Aorta (tissue), 5 donors: ENCODE results near the gene PTPN1. TPM values are rescaled to one million over a fixed set of nuclear protein-coding genes. Genes with fewer than 3 reads are reported as not detected.
A peak's percentile ranks its signal among the peaks of the same experiment; 100 is the strongest.

Experiments
- ATAC-seq: fragments of 200-7000 bp; cut with Tn5 transposase; one replicate; pipeline ENCODE4 v1.9.1; 2022; ENCODE audit warnings: moderate library complexity; ENCODE audit not compliant: low FRiP score
- DNase-seq, 2 donors: peaks; one replicate each; pipeline ENCODE4 v3.0.0-alpha.2; 2020
- H3K27ac ChIP-seq, 2 donors: one replicate each; pipeline ENCODE4 v1.5.1; 2013; ENCODE audit warnings: low read length in 2 of 2, mild to moderate bottlenecking in 2 of 2, moderate library complexity in 2 of 2, control low read depth in 1 of 2, inconsistent platforms in 1 of 2, low read depth in 1 of 2
- H3K27me3 ChIP-seq, 2 donors: one replicate each; pipeline ENCODE4 v1.6.1; 2013; ENCODE audit warnings: control low read depth in 1 of 2, low read length in 1 of 2, mild to moderate bottlenecking in 1 of 2, moderate library complexity in 1 of 2; ENCODE audit not compliant: insufficient read depth in 2 of 2, control insufficient read depth in 1 of 2
- H3K36me3 ChIP-seq, 2 donors: one replicate each; pipeline ENCODE4 v1.6.1; 2013; ENCODE audit warnings: control low read depth in 1 of 2, low read length in 1 of 2, mild to moderate bottlenecking in 1 of 2; ENCODE audit not compliant: insufficient read depth in 2 of 2, control insufficient read depth in 1 of 2
- H3K4me1 ChIP-seq, 2 donors: one replicate each; pipeline ENCODE4 v1.6.1; 2013; ENCODE audit warnings: low read length in 2 of 2, control low read depth in 1 of 2, mild to moderate bottlenecking in 1 of 2, moderate library complexity in 1 of 2; ENCODE audit not compliant: insufficient read depth in 2 of 2, control insufficient read depth in 1 of 2
- H3K4me3 ChIP-seq, 2 donors: one replicate each; pipeline ENCODE4 v1.5.1; 2013; ENCODE audit warnings: low read length in 2 of 2, control low read depth in 1 of 2, mild to moderate bottlenecking in 1 of 2
- H3K9me3 ChIP-seq: one replicate; pipeline ENCODE4 v1.6.1; 2013; ENCODE audit warnings: mild to moderate bottlenecking, low read length; ENCODE audit not compliant: control insufficient read depth
- WGBS, 2 donors: extraction: QIAGEN DNeasy Blood & Tissue Kit; methylation state at CpG; one replicate each; pipeline ENCODE4 v1.1.7; 2013; 5-methylcytosine and 5-hydroxymethylcytosine counted together
- intact Hi-C, 2 donors: fragments of 100-400 bp; cut with DNase I; formaldehyde crosslinking; loops; one replicate each; pipeline versions ENCODE4 v1.14.2 to v1.15.0; 2022
- polyA plus RNA-seq, 2 donors: library from polyadenylated mRNA; stranded (reverse); fragments of 200-250 nt; gene quantifications; one replicate each; pipeline ENCODE4 v1.2.3, GENCODE V29; 2013
- total RNA-seq, 2 donors: library from RNA; stranded (reverse); fragmentation: NEBNext Ultra II Directional; extraction: Animal tissue kit (Norgen Biotek cat#: 25700); gene quantifications; one replicate each; pipeline ENCODE4 v1.2.1, GENCODE V29; 2021
- donor health status: healthy with polysubstance abuse.
- donor health status: Bipolar disorder and iron deficiency.
- donor health status: DM: no; HTN: no; CAD: no.
- donor health status: DM: no; HTN: no; CAD: no.
- donor health status: DM: yes; HTN: yes; CAD: no.

The PTPN1 gene
- total and polyA plus RNA-seq, 4 donors = 17.7 to 51.6 (median 25.5) TPM

- ATAC-seq (no peak), DNase-seq (no peak)
- no peak overlapping the region for H3K4me3 ChIP-seq
- no peaks in the 10 kb centered on the region for H3K9me3 ChIP-seq
- 92 to 94% methylated on average over 12 of the region's 12 CpGs for WGBS, 2 donors
- no peaks in the 10 kb centered on the region for H3K4me1 ChIP-seq
- no peak overlapping the region for H3K27ac ChIP-seq
- intact Hi-C loops = no loop called here
- no peaks in the 10 kb centered on the region for H3K36me3 ChIP-seq
- no peaks in the 10 kb centered on the region for H3K27me3 ChIP-seq
Measured at GRCh38 chr20:50604451-50604850, 94.3 kb downstream of the PTPN1 start.

GRCh38 chr20:50605136-50605535 lies 95.0 kb downstream of the PTPN1 start:
- no peaks in the 10 kb centered on the region for H3K27me3 ChIP-seq
- 92 to 95% methylated on average over 5 of the region's 5 CpGs for WGBS, 2 donors
- H3K9me3 ChIP-seq = no peaks in the 10 kb centered on the region

GRCh38 chr20:50607436-50607835 lies 97.3 kb downstream of the PTPN1 start:
- WGBS, 2 donors = 90 to 95% methylated on average over 9 of the region's 9 CpGs
- Histone ChIP-seq H3K27me3 (no peaks in the 10 kb centered on the region), H3K4me1 (no peaks in the 10 kb centered on the region), H3K4me3 (no peak overlapping the region), H3K9me3 (no peaks in the 10 kb centered on the region), H3K36me3 (no peaks in the 10 kb centered on the region), H3K27ac (no peak overlapping the region)
- intact Hi-C loops = no loop called here
- ATAC-seq (no peak), DNase-seq (no peak)

More at GRCh38 chr20:50605136-50605535, 95.0 kb downstream of the PTPN1 start:
- Histone ChIP-seq H3K27ac (no peak overlapping the region), H3K4me3 (no peak overlapping the region), H3K36me3 (no peaks in the 10 kb centered on the region), H3K4me1 (no peaks in the 10 kb centered on the region)
- DNase-seq = no peak
- no peak for ATAC-seq
- intact Hi-C loops = no loop called here

- Histone ChIP-seq H3K27ac (no peak overlapping the region), H3K27me3 (no peaks in the 10 kb centered on the region), H3K4me3 (no peak overlapping the region), H3K4me1 (no peaks in the 10 kb centered on the region), H3K36me3 (no peaks in the 10 kb centered on the region), H3K9me3 (no peaks in the 10 kb centered on the region)
- 92 to 94% methylated on average over 32 of the region's 32 CpGs for WGBS, 2 donors
- no peak for DNase-seq
- intact Hi-C loops = no loop called here
- ATAC-seq = no peak
Measured at GRCh38 chr20:50607850-50608749, 97.9 kb downstream of the PTPN1 start.

GRCh38 chr20:50608750-50609104 lies 98.5 kb downstream of the PTPN1 start:
- Histone ChIP-seq H3K4me1 (no peaks in the 10 kb centered on the region), H3K36me3 (no peaks in the 10 kb centered on the region), H3K27ac (no peak overlapping the region), H3K27me3 (no peaks in the 10 kb centered on the region), H3K9me3 (no peaks in the 10 kb centered on the region), H3K4me3 (no peak overlapping the region)
- intact Hi-C loops = no loop called here
- no peak for ATAC-seq
- 96 to 97% methylated on average over 13 of the region's 13 CpGs for WGBS, 2 donors
- no peak for DNase-seq

- no peak overlapping the region for H3K4me3 ChIP-seq
- 96% methylated on average over 28 of the region's 28 CpGs for WGBS, 2 donors
- no peaks in the 10 kb centered on the region for H3K9me3 ChIP-seq
- intact Hi-C loops = no loop called here
- no peaks in the 10 kb centered on the region for H3K27me3 ChIP-seq
- DNase-seq (no peak), ATAC-seq (no peak)
- no peaks in the 10 kb centered on the region for H3K4me1 ChIP-seq
- no peak overlapping the region for H3K27ac ChIP-seq
- no peaks in the 10 kb centered on the region for H3K36me3 ChIP-seq
Measured at GRCh38 chr20:50609438-50609989, 99.3 kb downstream of the PTPN1 start.

- intact Hi-C loops = no loop called here
- Histone ChIP-seq H3K36me3 (no peaks in the 10 kb centered on the region), H3K9me3 (no peaks in the 10 kb centered on the region), H3K4me3 (no peak overlapping the region), H3K4me1 (no peaks in the 10 kb centered on the region), H3K27ac (no peak overlapping the region), H3K27me3 (no peaks in the 10 kb centered on the region)
- WGBS, 2 donors = 76 to 81% methylated on average over 4 of the region's 4 CpGs
- DNase-seq (no peak), ATAC-seq (no peak)
Measured at GRCh38 chr20:50610212-50610718, 100.1 kb downstream of the PTPN1 start.

- no peak overlapping the region for H3K4me3 ChIP-seq
- DNase-seq (no peak), ATAC-seq (peak; percentile 49)
- WGBS, 2 donors = 69 to 71% methylated on average over 15 of the region's 15 CpGs
- H3K4me1 ChIP-seq = no peaks in the 10 kb centered on the region
- no peaks in the 10 kb centered on the region for H3K27me3 ChIP-seq
- H3K9me3 ChIP-seq = no peaks in the 10 kb centered on the region
- no peaks in the 10 kb centered on the region for H3K36me3 ChIP-seq
- intact Hi-C loops = no loop called here
- H3K27ac ChIP-seq = no peak overlapping the region
Measured at GRCh38 chr20:50611128-50611810, 101.1 kb downstream of the PTPN1 start.
